ENCODE measurements around the gene PLGRKT. TPM values are rescaled to one million over a fixed set of nuclear protein-coding genes. Genes with fewer than 3 reads are reported as not detected.
A peak's percentile ranks its signal among the peaks of the same experiment; 100 is the strongest.

Gene PLGRKT
- polyA plus RNA-seq (2011; rRNA removed), result 8.6 and 13.1 TPM in 2 replicates
- 2.7 and 4.1 TPM in 2 replicates for polyA minus RNA-seq (2011; rRNA and poly(A)+ RNA removed)

- H3K4me3 ChIP-seq (ENCODE audit: low read depth, low read length), result peak within 1 kb of the TSS; percentile 75
- H3K27ac ChIP-seq (ENCODE audit: low read depth, low read length), result peak within 1 kb of the TSS; percentile 73
- CTCF ChIA-PET, result interaction anchor here (1.0 to 5.1 kb wide), 5 partner anchors 13 to 251 kb away, joined by 3 to 21 read pairs (median 7); partner anchors contain the start of gene CD274
- H3K27me3 ChIP-seq (ENCODE audit: control insufficient read depth, insufficient read depth, low read length), result no peaks in the 10 kb centered on the region
- peak; percentile 16; the same call in 1 of the 2 replicates for TF ChIP-seq CTCF (IDR thresholded peaks at IDR 0.05; ENCODE audit: low read depth, low read length)
- DNase-seq (ENCODE audit: low read depth, low spot score), result peak; percentile 59
- H3K9me3 ChIP-seq (ENCODE audit: control insufficient read depth, insufficient read depth, low read length), result peaks cover 21% of the 10 kb centered on the region
- POLR2A ChIA-PET, result interaction anchor here (1.0 to 1.5 kb wide), 3 partner anchors 13 to 148 kb away, joined by 3 to 11 read pairs (median 3); partner anchors contain the start of genes CD274 and PDCD1LG2
Observed at GRCh38 chr9:5437254-5438216, at the start of gene PLGRKT. PLGRKT (minus strand) TSS chr9:5437925; CDS start chr9:5431977, 5,948 bp downstream.

GRCh38 chr9:5486988-5487387 lies 49.3 kb upstream of the PLGRKT start:
- POLR2A ChIA-PET, result no interaction called here

GRCh38 chr9:5485378-5486085 lies 47.8 kb upstream of the PLGRKT start:
- POLR2A ChIA-PET, result no interaction called here
- Histone ChIP-seq H3K4me3 (ENCODE audit: low read depth, low read length) (no peak overlapping the region), H3K9me3 (ENCODE audit: control insufficient read depth, insufficient read depth, low read length) (no peaks in the 10 kb centered on the region), H3K27me3 (ENCODE audit: control insufficient read depth, insufficient read depth, low read length) (no peaks in the 10 kb centered on the region), H3K27ac (ENCODE audit: low read depth, low read length) (no peak overlapping the region)
- DNase-seq (ENCODE audit: low read depth, low spot score), result no peak
- TF ChIP-seq CTCF (IDR thresholded peaks at IDR 0.05; ENCODE audit: low read depth, low read length), result no peak
- CTCF ChIA-PET, result no interaction called here

More at GRCh38 chr9:5486988-5487387, 49.3 kb upstream of the PLGRKT start:
- DNase-seq (ENCODE audit: low read depth, low spot score), result no peak
- TF ChIP-seq CTCF (IDR thresholded peaks at IDR 0.05; ENCODE audit: low read depth, low read length), result no peak
- H3K4me3 ChIP-seq (ENCODE audit: low read depth, low read length), result no peak overlapping the region
- no peaks in the 10 kb centered on the region for H3K9me3 ChIP-seq (ENCODE audit: control insufficient read depth, insufficient read depth, low read length)
- no peaks in the 10 kb centered on the region for H3K27me3 ChIP-seq (ENCODE audit: control insufficient read depth, insufficient read depth, low read length)
- CTCF ChIA-PET, result no interaction called here
- H3K27ac ChIP-seq (ENCODE audit: low read depth, low read length), result no peak overlapping the region

GRCh38 chr9:5483306-5483705 lies 45.6 kb upstream of the PLGRKT start:
- Histone ChIP-seq H3K4me3 (ENCODE audit: low read depth, low read length) (no peak overlapping the region), H3K9me3 (ENCODE audit: control insufficient read depth, insufficient read depth, low read length) (no peaks in the 10 kb centered on the region), H3K27ac (ENCODE audit: low read depth, low read length) (no peak overlapping the region), H3K27me3 (ENCODE audit: control insufficient read depth, insufficient read depth, low read length) (no peaks in the 10 kb centered on the region)
- no peak for DNase-seq (ENCODE audit: low read depth, low spot score)
- no peak for TF ChIP-seq CTCF (IDR thresholded peaks at IDR 0.05; ENCODE audit: low read depth, low read length)
- ChIA-PET POLR2A (no interaction called here), CTCF (interaction anchor here (1.0 kb wide), 1 partner anchor 107 kb away, joined by 4 read pairs; no protein-coding TSS in a partner anchor)
